HEK293 (cell line): Measurements from ENCODE around the gene GJD3.

Experiments used
- ATF2 ChIP-seq: fragments of 450-650 bp; formaldehyde crosslinking; IDR thresholded peaks from 2 replicates; pipeline ENCODE4 v1.5.1; 2016; ENCODE audit warnings: missing biosample characterization, missing genetic modification characterization, low read depth
- ELK4 ChIP-seq: IDR thresholded peaks from 2 replicates; pipeline ENCODE4 v1.6.1; 2011; ENCODE audit warnings: mild to moderate bottlenecking, low read depth, low read length, borderline replicate concordance
- KLF16 ChIP-seq: fragments of 450-650 bp; formaldehyde crosslinking; IDR thresholded peaks from 2 replicates; pipeline ENCODE4 v1.5.1; 2017; ENCODE audit warnings: missing biosample characterization, missing genetic modification characterization
- PRDM4 ChIP-seq: fragments of 450-650 bp; formaldehyde crosslinking; IDR thresholded peaks from 2 replicates; pipeline ENCODE4 v1.5.1; 2017; ENCODE audit warnings: missing biosample characterization, missing genetic modification characterization
- ZBTB11 ChIP-seq: fragments of 450-650 bp; formaldehyde crosslinking; conservative IDR thresholded peaks from 2 replicates; pipeline ENCODE4 v1.5.1; 2016; ENCODE audit warnings: low read depth, missing biosample characterization, missing genetic modification characterization
- ZFP3 ChIP-seq: fragments of 450-650 bp; formaldehyde crosslinking; IDR thresholded peaks from 2 replicates; pipeline ENCODE4 v1.5.1; 2016; ENCODE audit warnings: low read depth, missing biosample characterization, missing genetic modification characterization
- ZIC2 ChIP-seq: fragments of 450-650 bp; formaldehyde crosslinking; IDR thresholded peaks from 2 replicates; pipeline ENCODE4 v1.5.1; 2016; ENCODE audit warnings: missing biosample characterization, missing genetic modification characterization
- ZNF10 ChIP-seq: fragments of 450-650 bp; formaldehyde crosslinking; IDR thresholded peaks from 2 replicates; pipeline ENCODE4 v1.5.1; 2017; ENCODE audit warnings: missing biosample characterization, missing genetic modification characterization
- ZNF138 ChIP-seq: fragments of 450-650 bp; formaldehyde crosslinking; IDR thresholded peaks from 2 replicates; pipeline ENCODE4 v1.5.1; 2016; ENCODE audit warnings: missing biosample characterization, missing genetic modification characterization, borderline replicate concordance
- ZNF157 ChIP-seq: fragments of 450-650 bp; formaldehyde crosslinking; IDR thresholded peaks from 2 replicates; pipeline ENCODE4 v1.5.1; 2016; ENCODE audit warnings: missing biosample characterization, missing genetic modification characterization
- ZNF184 ChIP-seq: fragments of 450-650 bp; IDR thresholded peaks from 2 replicates; pipeline ENCODE4 v1.5.1; 2018; ENCODE audit warnings: missing biosample characterization, mild to moderate bottlenecking, missing genetic modification characterization
- ZNF274 ChIP-seq, 2 experiments: fragments of 200-500 bp in 1 of 2; fragments of 450-650 bp in 1 of 2; sonication (Bioruptor generic) in 1 of 2; formaldehyde crosslinking in 1 of 2; IDR thresholded peaks; 2 replicates each; pipeline versions ENCODE4 v1.5.1 to v1.6.1; 2014 to 2016; ENCODE audit warnings: borderline replicate concordance in 1 of 2, inconsistent platforms in 1 of 2, low read length in 1 of 2, missing biosample characterization in 1 of 2, missing genetic modification characterization in 1 of 2
- ZNF426 ChIP-seq: fragments of 450-650 bp; formaldehyde crosslinking; IDR thresholded peaks from 2 replicates; pipeline ENCODE4 v1.5.1; 2017; ENCODE audit warnings: missing biosample characterization, missing genetic modification characterization, mild to moderate bottlenecking, inconsistent platforms, moderate library complexity
- ZNF501 ChIP-seq: fragments of 450-650 bp; formaldehyde crosslinking; IDR thresholded peaks from 2 replicates; pipeline ENCODE4 v1.5.1; 2016; ENCODE audit warnings: missing biosample characterization, missing genetic modification characterization
- ZNF518A ChIP-seq: fragments of 450-650 bp; formaldehyde crosslinking; conservative IDR thresholded peaks from 2 replicates; pipeline ENCODE4 v1.5.1; 2016; ENCODE audit warnings: low read depth, missing biosample characterization, missing genetic modification characterization
- ZNF548 ChIP-seq: fragments of 450-650 bp; formaldehyde crosslinking; IDR thresholded peaks from 2 replicates; pipeline ENCODE4 v1.5.1; 2016; ENCODE audit warnings: missing biosample characterization, missing genetic modification characterization
- ZNF580 ChIP-seq: fragments of 450-650 bp; formaldehyde crosslinking; IDR thresholded peaks from 2 replicates; pipeline ENCODE4 v1.5.1; 2016; ENCODE audit warnings: missing biosample characterization, missing genetic modification characterization
- ZNF610 ChIP-seq: fragments of 450-650 bp; formaldehyde crosslinking; IDR thresholded peaks from 2 replicates; pipeline ENCODE4 v1.5.1; 2016; ENCODE audit warnings: missing biosample characterization, missing genetic modification characterization, borderline replicate concordance
- ZNF658 ChIP-seq: fragments of 450-650 bp; formaldehyde crosslinking; IDR thresholded peaks from 2 replicates; pipeline ENCODE4; 2016; ENCODE audit warnings: missing biosample characterization, missing genetic modification characterization
- ZNF704 ChIP-seq: fragments of 450-650 bp; formaldehyde crosslinking; IDR thresholded peaks from 2 replicates; pipeline ENCODE4 v1.5.1; 2016; ENCODE audit warnings: missing biosample characterization, missing genetic modification characterization
- ZSCAN18 ChIP-seq: fragments of 450-650 bp; formaldehyde crosslinking; IDR thresholded peaks from 2 replicates; pipeline ENCODE4 v1.5.1; 2016; ENCODE audit warnings: missing biosample characterization, missing genetic modification characterization

Gene GJD3

GRCh38 chr17:40362696-40363110 lies 1.8 kb downstream of the GJD3 start (continued):
- TF ChIP-seq ZSCAN18 (tag by site-specific recombination) (no peak), ZNF157 (tag by site-specific recombination) (no peak), ZNF184 (tag by site-specific recombination) (no peak), ZIC2 (tag by site-specific recombination) (peak; percentile 60), ZBTB11 (tag by site-specific recombination) (peak; percentile 75; the same call in 1 of the 2 replicates), ZNF658 (no peak), ATF2 (no peak), ZNF426 (tag by site-specific recombination) (no peak), ZNF138 (tag by site-specific recombination) (no peak), ZNF610 (no peak), PRDM4 (tag by site-specific recombination) (no peak), KLF16 (tag by site-specific recombination) (peak; percentile 60; the same call in 1 of the 2 replicates), ZNF548 (tag by site-specific recombination) (no peak), ZNF10 (tag by site-specific recombination) (no peak), ZNF704 (tag by site-specific recombination) (no peak), ZFP3 (tag by site-specific recombination) (no peak), ELK4 (no peak), ZNF518A (tag by site-specific recombination) (no peak), ZNF501 (0 out of 2 replicates have a peak, but pooled peaks have one; percentile 63), ZNF580 (tag by site-specific recombination) (no peak), ZNF274 (IDR thresholded peaks at IDR 0.05; ENCODE audit: low read length) (no peak), ZNF274 (tag by site-specific recombination; IDR thresholded peaks at IDR 0.05; ENCODE audit: borderline replicate concordance) (no peak)
